ENCODE measurements around the gene QSER1.

GRCh38 chr11:33021501-33021900 lies 128.9 kb downstream of the QSER1 start:
- TF ChIP-seq CTCF (IDR thresholded peaks at IDR 0.05 in 2 of 3, conservative IDR thresholded peaks at IDR 0.05 in 1 of 3; ENCODE audit: borderline replicate concordance in 1 of 3, insufficient read depth in 1 of 3, low read depth in 2 of 3, low read length in 2 of 3) (no peak), YY1 (IDR thresholded peaks at IDR 0.05; ENCODE audit: extremely low read depth, insufficient replicate concordance, low read depth, low read length) (no peak), POLR2A (IDR thresholded peaks at IDR 0.05; ENCODE audit: borderline replicate concordance, extremely low read depth, insufficient read depth, insufficient read length) (no peak), EZH2phosphoT487 (IDR thresholded peaks at IDR 0.05; ENCODE audit: borderline replicate concordance) (no peak), ELF1 (IDR thresholded peaks at IDR 0.05; ENCODE audit: borderline replicate concordance, low read depth) (no peak), EZH2 (IDR thresholded peaks at IDR 0.05) (no peak), POLR2AphosphoS5 (IDR thresholded peaks at IDR 0.05; ENCODE audit: low read depth, low read length) (no peak), TCF7L2 (IDR thresholded peaks at IDR 0.05; ENCODE audit: borderline replicate concordance, extremely low read depth, insufficient read depth, insufficient read length) (no peak), MAX (IDR thresholded peaks at IDR 0.05) (no peak), SIN3A (IDR thresholded peaks at IDR 0.05; ENCODE audit: low read depth) (no peak), SP1 (IDR thresholded peaks at IDR 0.05; ENCODE audit: low read depth) (no peak), EGR1 (IDR thresholded peaks at IDR 0.05; ENCODE audit: low read depth) (no peak)
